Endothelial cell of hepatic sinusoid (primary cell): ENCODE measurements around the gene BACH2.
"Not testable (repeated sequence)": the region's sequence is repeated elsewhere in the genome, so short reads cannot be mapped to it uniquely, and the experiment has no call there.

Experiments
- in situ Hi-C: cut with HindIII; loops from 2 replicates; pipeline ENCODE4 v1.10.0; 2017; ENCODE audit warnings: low sequenced_read_pairs

BACH2 gene

GRCh38 chr6:90217506-90218127 lies 79.0 kb downstream of the BACH2 start:
- in situ Hi-C loops = no loop called here

- in situ Hi-C loops = no loop called here
Observed at GRCh38 chr6:90216072-90216977, 80.3 kb downstream of the BACH2 start.

GRCh38 chr6:90214966-90215365 lies 81.7 kb downstream of the BACH2 start:
- in situ Hi-C loops = loop anchor here (5.0 kb wide), 3 partner anchors 38 to 93 kb away; no protein-coding TSS in a partner anchor

GRCh38 chr6:90214461-90214860 lies 82.2 kb downstream of the BACH2 start:
- in situ Hi-C loops = loop anchor here (5.0 kb wide), 3 partner anchors 37 to 92 kb away; no protein-coding TSS in a partner anchor

GRCh38 chr6:90212274-90212673 lies 84.4 kb downstream of the BACH2 start:
- in situ Hi-C loops = loop anchor here (5.0 kb wide), 3 partner anchors 35 to 90 kb away; no protein-coding TSS in a partner anchor

GRCh38 chr6:90209527-90209926 lies 87.1 kb downstream of the BACH2 start:
- in situ Hi-C loops = no loop called here

GRCh38 chr6:90208690-90209089 lies 88.0 kb downstream of the BACH2 start:
- in situ Hi-C loops = not testable (repeated sequence)

- in situ Hi-C loops = no loop called here
Observed at GRCh38 chr6:90204327-90205056, 92.2 kb downstream of the BACH2 start.

GRCh38 chr6:90203672-90204071 lies 93.0 kb downstream of the BACH2 start:
- in situ Hi-C loops = no loop called here

GRCh38 chr6:90202156-90202555 lies 94.5 kb downstream of the BACH2 start:
- in situ Hi-C loops = no loop called here

GRCh38 chr6:90199900-90200299 lies 96.7 kb downstream of the BACH2 start:
- in situ Hi-C loops = no loop called here

GRCh38 chr6:90198758-90199425 lies 97.8 kb downstream of the BACH2 start:
- in situ Hi-C loops = no loop called here

- in situ Hi-C loops = no loop called here
Observed at GRCh38 chr6:90197854-90198496, 98.7 kb downstream of the BACH2 start.

- in situ Hi-C loops = no loop called here
Observed at GRCh38 chr6:90195094-90195829, 101.4 kb downstream of the BACH2 start.

- in situ Hi-C loops = no loop called here
Observed at GRCh38 chr6:90194371-90194841, 102.2 kb downstream of the BACH2 start.

GRCh38 chr6:90193359-90193758 lies 103.3 kb downstream of the BACH2 start:
- in situ Hi-C loops = no loop called here

GRCh38 chr6:90192857-90193256 lies 103.8 kb downstream of the BACH2 start:
- in situ Hi-C loops = no loop called here

GRCh38 chr6:90190752-90191395 lies 105.8 kb downstream of the BACH2 start:
- in situ Hi-C loops = no loop called here

- in situ Hi-C loops = no loop called here
Observed at GRCh38 chr6:90190131-90190530, 106.5 kb downstream of the BACH2 start.
